Activated T-cell treated with anti-CD3 and anti-CD28 coated beads, Interleukin-2, amount 50 U/mL, for 4 hours (primary cell): ENCODE results near the gene MRPS31. TPM values are rescaled to one million over a fixed set of nuclear protein-coding genes. Genes with fewer than 3 reads are reported as not detected.
A peak's percentile ranks its signal among the peaks of the same experiment; 100 is the strongest.

Experiments used
- ATAC-seq, 2 donors: fragments of 200-7000 bp; cut with Tn5 transposase; one replicate each; pipeline ENCODE4 v1.10.0; 2021
- DNase-seq: peaks from one replicate; pipeline ENCODE4 v3.0.0-alpha.2; 2020
- H3K27me3 Mint-ChIP-seq: one replicate; pipeline ENCODE4 v1.8.0; 2021; ENCODE audit warnings: low read depth, mixed read lengths
- H3K36me3 Mint-ChIP-seq: one replicate; pipeline ENCODE4 v1.8.0; 2022; ENCODE audit warnings: mixed read lengths; ENCODE audit not compliant: insufficient read depth
- H3K4me1 Mint-ChIP-seq: one replicate; pipeline ENCODE4 v1.8.0; 2021; ENCODE audit warnings: low read depth, mixed read lengths
- H3K4me3 Mint-ChIP-seq: one replicate; pipeline ENCODE4 v1.8.0; 2021; ENCODE audit warnings: mild to moderate bottlenecking, moderate library complexity, mixed read lengths
- H3K9me3 Mint-ChIP-seq: one replicate; pipeline ENCODE4 v1.8.0; 2021; ENCODE audit warnings: mixed read lengths
- total RNA-seq, 3 donors: library from RNA; stranded (reverse); gene quantifications; one replicate each; pipeline ENCODE4 v1.2.1, GENCODE V29; 2021

The MRPS31 gene
- total RNA-seq, 3 donors from 2014 or later = 43.6 to 48.4 (median 46.4) TPM

GRCh38 chr13:40682449-40683240 is 88.3 kb downstream of the MRPS31 start:
- ATAC-seq (peak in 1 of 2 donors; percentile 46), DNase-seq (no peak)
- Mint-ChIP-seq H3K27me3 (no peaks in the 10 kb centered on the region), H3K9me3 (no peaks in the 10 kb centered on the region), H3K36me3 (no peaks in the 10 kb centered on the region), H3K4me1 (peaks cover 12% of the 10 kb centered on the region), H3K4me3 (no peak overlapping the region)

GRCh38 chr13:40681341-40682146 is 89.4 kb downstream of the MRPS31 start:
- DNase-seq (no peak), ATAC-seq (no peak)
- Mint-ChIP-seq H3K4me3 (no peak overlapping the region), H3K4me1 (peaks cover 12% of the 10 kb centered on the region), H3K36me3 (no peaks in the 10 kb centered on the region), H3K27me3 (no peaks in the 10 kb centered on the region), H3K9me3 (no peaks in the 10 kb centered on the region)

- Mint-ChIP-seq H3K4me1 (peaks cover 12% of the 10 kb centered on the region), H3K36me3 (no peaks in the 10 kb centered on the region), H3K9me3 (no peaks in the 10 kb centered on the region), H3K27me3 (no peaks in the 10 kb centered on the region), H3K4me3 (no peak overlapping the region)
- DNase-seq (no peak), ATAC-seq (no peak)
These were observed 90.2 kb downstream of the MRPS31 start for GRCh38 chr13:40680659-40681323.

- DNase-seq = no peak
- no peak for ATAC-seq
- Mint-ChIP-seq H3K4me3 (no peak overlapping the region), H3K27me3 (no peaks in the 10 kb centered on the region), H3K9me3 (no peaks in the 10 kb centered on the region), H3K4me1 (peaks cover 15% of the 10 kb centered on the region), H3K36me3 (no peaks in the 10 kb centered on the region)
These were observed 91.5 kb downstream of the MRPS31 start for GRCh38 chr13:40679480-40679985.

Other genes starting within 250 kb of the MRPS31 start
- 10 to 100 TPM; 61.1 to 64.0 (median 62.7) TPM for gene FOXO1, start 104.5 kb downstream of the MRPS31 start, total RNA-seq
- 10 to 100 TPM; 19.8 to 25.2 (median 24.6) TPM for gene SLC25A15, start 18.4 kb upstream of the MRPS31 start, total RNA-seq
- gene ELF1, start 248.1 kb upstream of the MRPS31 start, total RNA-seq = 10 to 100 TPM; 49.0 to 56.6 (median 55.9) TPM